Mucosa of descending colon (tissue), 3 donors: ENCODE data around the gene ULK1. TPM values are rescaled to one million over a fixed set of nuclear protein-coding genes. Genes with fewer than 3 reads are reported as not detected.

Experiments used
- ATAC-seq: fragments of 200-7000 bp; cut with Tn5 transposase; one replicate; pipeline ENCODE4 v1.9.1; 2020; ENCODE audit warnings: mild to moderate bottlenecking, moderate library complexity
- DNase-seq, 3 donors: peaks; one replicate each; pipeline ENCODE4 v3.0.0-alpha.2; 2020
- H3K36me3 ChIP-seq: fragments of 200-600 bp; one replicate; pipeline ENCODE4 v1.8.0; 2021; ENCODE audit warnings: low read depth, mild to moderate bottlenecking
- H3K4me1 ChIP-seq: fragments of 200-600 bp; one replicate; pipeline ENCODE4 v1.8.0; 2021; ENCODE audit warnings: low read depth, mild to moderate bottlenecking
- H3K4me3 ChIP-seq: fragments of 200-600 bp; one replicate; pipeline ENCODE4 v1.8.0; 2021; ENCODE audit warnings: mild to moderate bottlenecking
- H3K9me3 ChIP-seq: fragments of 200-600 bp; one replicate; pipeline ENCODE4 v1.8.0; 2021; ENCODE audit warnings: mild to moderate bottlenecking
- intact Hi-C, 2 donors: fragments of 100-400 bp; cut with DNase I in 1 of 2; cut with micrococcal nuclease in 1 of 2; formaldehyde crosslinking; loops; one replicate each; pipeline versions ENCODE4 v1.11.0 to v1.11.1; 2022; cut with DNase I, micrococcal nuclease
- total RNA-seq, 3 donors: library from RNA; stranded (reverse); fragmentation: NEBNext Ultra II Directional in 2 of 3; extraction: Animal tissue kit (Norgen Biotek cat#: 25700) in 2 of 3; gene quantifications; one replicate each; pipeline versions ENCODE4 v1.2.1 to v1.2.4, GENCODE V29; 2021 to 2023
- TF ChIP-seq, protein P1 (sequence below): fragments of 200-600 bp; IDR thresholded peaks from one replicate; pipeline ENCODE4 v1.8.0; 2022; ENCODE audit warnings: antibody characterized with exemption, mild to moderate bottlenecking
- donor health status: DM: no; HTN: no; CAD: no; lungs with moderate emphysema.
- donor health status: DM: no; HTN: no; CAD: no.
- donor health status: DM: no; HTN: yes; CAD: no.

ULK1 gene
- total RNA-seq, 3 donors from 2014 or later = 20.0 to 60.4 (median 28.3) TPM

DNA sequence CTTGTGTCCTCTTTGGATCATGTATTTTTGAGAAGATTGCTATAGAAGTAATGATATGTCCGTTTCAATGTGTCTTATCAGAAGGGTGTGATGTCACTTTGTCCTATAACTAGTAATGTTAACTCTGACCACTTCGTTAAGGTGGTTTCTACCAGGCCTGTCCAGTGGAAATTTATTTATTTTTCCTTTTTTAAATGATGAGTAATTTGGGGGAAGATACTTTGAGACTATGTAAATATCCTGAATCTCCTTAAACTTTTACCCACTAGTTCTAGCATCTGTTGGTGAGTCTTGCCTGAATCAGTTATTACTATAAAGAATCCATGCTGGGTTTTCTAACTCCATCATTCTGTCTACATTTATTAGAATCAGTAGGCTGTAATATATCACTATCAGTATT is 70.7 kb downstream of the ULK1 start:
- Histone ChIP-seq H3K36me3 (no peaks in the 10 kb centered on the region), H3K4me3 (no peak overlapping the region), H3K9me3 (no peaks in the 10 kb centered on the region), H3K4me1 (no peaks in the 10 kb centered on the region)
- TF ChIP-seq, protein P1, sequence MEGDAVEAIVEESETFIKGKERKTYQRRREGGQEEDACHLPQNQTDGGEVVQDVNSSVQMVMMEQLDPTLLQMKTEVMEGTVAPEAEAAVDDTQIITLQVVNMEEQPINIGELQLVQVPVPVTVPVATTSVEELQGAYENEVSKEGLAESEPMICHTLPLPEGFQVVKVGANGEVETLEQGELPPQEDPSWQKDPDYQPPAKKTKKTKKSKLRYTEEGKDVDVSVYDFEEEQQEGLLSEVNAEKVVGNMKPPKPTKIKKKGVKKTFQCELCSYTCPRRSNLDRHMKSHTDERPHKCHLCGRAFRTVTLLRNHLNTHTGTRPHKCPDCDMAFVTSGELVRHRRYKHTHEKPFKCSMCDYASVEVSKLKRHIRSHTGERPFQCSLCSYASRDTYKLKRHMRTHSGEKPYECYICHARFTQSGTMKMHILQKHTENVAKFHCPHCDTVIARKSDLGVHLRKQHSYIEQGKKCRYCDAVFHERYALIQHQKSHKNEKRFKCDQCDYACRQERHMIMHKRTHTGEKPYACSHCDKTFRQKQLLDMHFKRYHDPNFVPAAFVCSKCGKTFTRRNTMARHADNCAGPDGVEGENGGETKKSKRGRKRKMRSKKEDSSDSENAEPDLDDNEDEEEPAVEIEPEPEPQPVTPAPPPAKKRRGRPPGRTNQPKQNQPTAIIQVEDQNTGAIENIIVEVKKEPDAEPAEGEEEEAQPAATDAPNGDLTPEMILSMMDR = no peak
- ATAC-seq = no peak
- no peak for DNase-seq
- intact Hi-C loops = no loop called here

DNA sequence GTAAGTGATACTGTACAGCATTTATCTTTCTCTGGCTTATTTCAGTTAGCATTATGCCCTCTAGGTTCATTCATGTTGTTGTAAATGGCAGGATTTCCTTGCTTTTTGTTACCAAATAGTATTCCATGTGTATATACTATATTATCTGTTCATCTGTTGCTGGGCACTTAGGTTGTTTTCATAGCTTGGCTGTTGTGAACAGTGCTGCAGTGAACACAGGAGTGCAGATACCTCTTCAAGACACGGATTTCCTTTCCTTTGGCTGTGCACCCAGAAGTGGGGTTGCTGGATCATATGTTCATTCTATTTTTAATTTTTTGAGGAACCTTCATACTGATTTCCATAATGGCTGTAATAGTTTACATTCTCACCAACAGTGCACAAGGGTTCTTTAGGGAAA is 76.8 kb downstream of the ULK1 start:
- no peak for ATAC-seq
- H3K36me3 ChIP-seq = no peaks in the 10 kb centered on the region
- no peak overlapping the region for H3K4me3 ChIP-seq
- no peaks in the 10 kb centered on the region for H3K9me3 ChIP-seq
- TF ChIP-seq, protein P1 = no peak
- no peaks in the 10 kb centered on the region for H3K4me1 ChIP-seq
- intact Hi-C loops = no loop called here
- DNase-seq = no peak

Other genes with a start within 250 kb of the ULK1 start
- gene SFSWAP, start 183.5 kb upstream of the ULK1 start, total RNA-seq = 10 to 100 TPM; 34.5 to 52.7 (median 50.7) TPM
- gene MMP17, start 66.2 kb upstream of the ULK1 start, total RNA-seq = 1 to 10 TPM; 1.1 to 5.3 (median 1.4) TPM
- 10 to 100 TPM; 21.0 to 28.3 (median 22.9) TPM for gene PUS1, start 34.7 kb downstream of the ULK1 start, total RNA-seq
- gene EP400, start 55.3 kb downstream of the ULK1 start, total RNA-seq = 10 to 100 TPM; 34.9 to 47.8 (median 40.7) TPM
- gene DDX51, start 249.7 kb downstream of the ULK1 start, total RNA-seq = 10 to 100 TPM; 14.2 to 18.7 (median 15.6) TPM
- 10 to 100 TPM; 12.9 to 17.5 (median 13.3) TPM for gene NOC4L, start 249.8 kb downstream of the ULK1 start, total RNA-seq